H1 (cell line): ENCODE results near the gene KLHL29. TPM values are rescaled to one million over a fixed set of nuclear protein-coding genes. Genes with fewer than 3 reads are reported as not detected.

Experiments used
- CTCF ChIA-PET: fragments of 300-600 bp; sonication (Branson Sonifier 250); formaldehyde crosslinking; loops from one replicate; lab custom pipeline; 2021; ENCODE audit not compliant: partially characterized antibody; lab: Charles Lee
- POLR2A ChIA-PET: fragments of 300-600 bp; sonication (Branson Sonifier 250); formaldehyde crosslinking; loops from one replicate; lab custom pipeline; 2021; ENCODE audit warnings: inconsistent platforms; ENCODE audit not compliant: partially characterized antibody; lab: Charles Lee
- DNase-seq, 2 experiments: peaks; one replicate each; pipeline versions ENCODE4 v3.0.0 to v3.0.0-alpha.2; 2010 to 2022; ENCODE audit warnings: low spot score in 2 of 2, low read depth in 1 of 2, mixed read lengths in 1 of 2
- FAIRE-seq: peaks from 2 replicates; lab custom pipeline; 2011; peaks lifted over from hg19 to GRCh38; lab: Jason Lieb, UNC
- H2AFZ ChIP-seq: 2 replicates; pipeline ENCODE4 v1.8.1; 2012; ENCODE audit warnings: low read length, inconsistent platforms
- H2AK5ac ChIP-seq: 2 replicates; pipeline ENCODE4 v1.6.1; 2013; ENCODE audit warnings: low read depth, low read length
- H2BK120ac ChIP-seq: replicated peaks from 2 replicates; pipeline ENCODE3; 2013; ENCODE audit warnings: low read depth, low read length, inconsistent platforms
- H2BK12ac ChIP-seq: 2 replicates; pipeline ENCODE4 v1.6.1; 2013; ENCODE audit warnings: low read depth, low read length
- H2BK15ac ChIP-seq: 2 replicates; pipeline ENCODE4 v1.6.1; 2013; ENCODE audit warnings: low read length
- H2BK20ac ChIP-seq: 2 replicates; pipeline ENCODE4 v1.6.1; 2013; ENCODE audit warnings: low read length
- H2BK5ac ChIP-seq: 2 replicates; pipeline ENCODE4 v1.6.1; 2013; ENCODE audit warnings: low read depth, low read length
- H3K14ac ChIP-seq: 2 replicates; pipeline ENCODE4 v1.6.1; 2013; ENCODE audit warnings: inconsistent platforms; ENCODE audit not compliant: insufficient read length
- H3K18ac ChIP-seq: 2 replicates; pipeline ENCODE4 v1.6.1; 2013; ENCODE audit warnings: low read length; ENCODE audit errors: extremely low read depth
- H3K23ac ChIP-seq: 2 replicates; pipeline ENCODE4 v1.6.1; 2013; ENCODE audit warnings: inconsistent platforms; ENCODE audit not compliant: insufficient read length
- H3K23me2 ChIP-seq: 2 replicates; pipeline ENCODE4 v1.6.1; 2013; ENCODE audit warnings: low read depth, low read length
- H3K27ac ChIP-seq: 2 replicates; pipeline ENCODE4 v1.6.1; 2011; ENCODE audit warnings: low read depth, low read length, inconsistent platforms
- H3K27me3 ChIP-seq, 4 experiments: replicated peaks in 1 of 4; 1 replicate in 1 of 4; 2 replicates in 3 of 4; pipeline versions ENCODE4 v1.6.1 to v1.8.1; 2011 to 2013; ENCODE audit warnings: low read length in 3 of 4, mild to moderate bottlenecking in 3 of 4, inconsistent platforms in 2 of 4, mixed read lengths in 2 of 4, moderate library complexity in 1 of 4; ENCODE audit not compliant: control insufficient read depth in 3 of 4, insufficient read depth in 3 of 4; ENCODE audit errors: extremely low read depth in 1 of 4
- H3K36me3 ChIP-seq, 4 experiments: 2 replicates each; pipeline versions ENCODE4 v1.6.1 to v1.8.1; 2011 to 2013; ENCODE audit warnings: mild to moderate bottlenecking in 4 of 4, low read length in 3 of 4, moderate library complexity in 2 of 4, control low read depth in 1 of 4, inconsistent platforms in 1 of 4; ENCODE audit not compliant: insufficient read depth in 4 of 4, control insufficient read depth in 2 of 4
- H3K4ac ChIP-seq: replicated peaks from 2 replicates; pipeline ENCODE3; 2013; ENCODE audit warnings: low read length, low read depth, mixed read lengths, inconsistent platforms; ENCODE audit not compliant: insufficient read length
- H3K4me1 ChIP-seq, 4 experiments: replicated peaks in 1 of 4; 1 replicate in 1 of 4; 2 replicates in 3 of 4; pipeline versions ENCODE4 v1.6.1 to v1.8.1; 2011 to 2013; ENCODE audit warnings: low read length in 3 of 4, inconsistent platforms in 2 of 4, mixed read lengths in 1 of 4; ENCODE audit not compliant: insufficient read depth in 4 of 4, control insufficient read depth in 3 of 4
- H3K4me2 ChIP-seq, 2 experiments: 2 replicates each; pipeline versions ENCODE4 v1.6.1 to v1.8.1; 2011 to 2013; ENCODE audit warnings: low read depth in 2 of 2, low read length in 2 of 2, control low read depth in 1 of 2, inconsistent platforms in 1 of 2, mild to moderate bottlenecking in 1 of 2; ENCODE audit not compliant: insufficient read depth in 1 of 2
- H3K4me3 ChIP-seq, 4 experiments: fragments of 200-600, 300-600 bp in 1 of 4; sonication (generic), shearing (Covaris generic), sonication (Bioruptor Twin) in 1 of 4; 2 replicates each; pipeline versions ENCODE4 v1.5.1 to v1.8.1; 2011 to 2016; ENCODE audit warnings: low read length in 4 of 4, low read depth in 3 of 4, control low read depth in 2 of 4, inconsistent platforms in 2 of 4, mild to moderate bottlenecking in 2 of 4, mixed read lengths in 1 of 4, moderate library complexity in 1 of 4; ENCODE audit not compliant: insufficient read depth in 2 of 4; ENCODE audit errors: extremely low read depth in 1 of 4
- H3K56ac ChIP-seq: replicated peaks from 2 replicates; pipeline ENCODE3; 2013; ENCODE audit warnings: low read depth, mild to moderate bottlenecking, mixed read lengths, low read length, inconsistent platforms; ENCODE audit not compliant: insufficient read length
- H3K79me1 ChIP-seq: 2 replicates; pipeline ENCODE4 v1.6.1; 2013; ENCODE audit warnings: low read depth, low read length, control low read depth
- H3K79me2 ChIP-seq, 2 experiments: 2 replicates each; pipeline versions ENCODE4 v1.6.1 to v1.8.1; 2012 to 2013; ENCODE audit warnings: low read length in 2 of 2, mild to moderate bottlenecking in 2 of 2, inconsistent platforms in 1 of 2; ENCODE audit not compliant: insufficient read depth in 2 of 2, control insufficient read depth in 1 of 2
- H3K9ac ChIP-seq, 4 experiments: replicated peaks in 1 of 4; 1 replicate in 1 of 4; 2 replicates in 3 of 4; pipeline versions ENCODE4 v1.6.1 to v1.8.1; 2011 to 2013; ENCODE audit warnings: low read depth in 3 of 4, low read length in 3 of 4, control low read depth in 2 of 4, mild to moderate bottlenecking in 2 of 4, moderate library complexity in 2 of 4, inconsistent platforms in 1 of 4; ENCODE audit errors: extremely low read depth in 1 of 4
- H3K9me3 ChIP-seq, 2 experiments: 2 replicates each; pipeline versions ENCODE4 v1.6.1 to v1.8.1; 2012 to 2013; ENCODE audit warnings: mild to moderate bottlenecking in 2 of 2, moderate library complexity in 2 of 2, control low read depth in 1 of 2, inconsistent platforms in 1 of 2, low read depth in 1 of 2, low read length in 1 of 2, mixed read lengths in 1 of 2; ENCODE audit not compliant: insufficient read depth in 2 of 2
- H4K20me1 ChIP-seq, 2 experiments: replicated peaks in 1 of 2; 2 replicates each; pipeline versions ENCODE3 to v1.8.1; 2011 to 2013; ENCODE audit warnings: inconsistent platforms in 2 of 2, low read length in 2 of 2, mild to moderate bottlenecking in 1 of 2; ENCODE audit not compliant: insufficient read depth in 2 of 2, control insufficient read depth in 1 of 2
- H4K5ac ChIP-seq: 2 replicates; pipeline ENCODE4 v1.6.1; 2013; ENCODE audit warnings: low read length, low read depth, mixed read lengths, inconsistent platforms; ENCODE audit not compliant: insufficient read length
- H4K8ac ChIP-seq: 2 replicates; pipeline ENCODE4 v1.8.0; 2013; ENCODE audit warnings: mild to moderate bottlenecking, moderate library complexity, low read length, inconsistent platforms; ENCODE audit not compliant: insufficient read depth; ENCODE audit errors: extremely low read depth
- H4K91ac ChIP-seq: replicated peaks from 2 replicates; pipeline ENCODE3; 2013; ENCODE audit warnings: low read length, mixed read lengths, inconsistent platforms; ENCODE audit not compliant: insufficient read length
- BACH1 ChIP-seq: IDR thresholded peaks from 2 replicates; pipeline ENCODE4 v1.6.1; 2012; ENCODE audit warnings: low read length, improper control_type of control experiment
- FOSL1 ChIP-seq: IDR thresholded peaks from 2 replicates; pipeline ENCODE4 v1.6.1; 2011; ENCODE audit warnings: mild to moderate bottlenecking, low read depth, low read length, moderate library complexity; ENCODE audit not compliant: insufficient read depth
- TAF7 ChIP-seq: optimal IDR thresholded peaks from 2 replicates; pipeline ENCODE3; 2011; ENCODE audit warnings: low read depth, mild to moderate bottlenecking, inconsistent platforms, low read length, moderate library complexity, borderline replicate concordance
- WGBS, 2 experiments: shearing (Covaris generic) in 1 of 2; methylation state at CpG; one replicate each; pipeline versions ENCODE4 v1.1.6 to v1.1.7; 2013 to 2015; ENCODE audit warnings: low lambda C conversion rate in 2 of 2, mixed read lengths in 2 of 2, inconsistent platforms in 1 of 2, low coverage in 1 of 2, missing lambda C conversion rate in 1 of 2; ENCODE audit not compliant: insufficient replicate concordance in 2 of 2, insufficient coverage in 1 of 2, insufficient read length in 1 of 2; ENCODE audit errors: extremely low coverage in 1 of 2, missing lambda C conversion rate in 1 of 2; 5-methylcytosine and 5-hydroxymethylcytosine counted together
- polyA plus RNA-seq, 7 experiments: library from polyadenylated mRNA; depleted of rRNA in 3 of 7; stranded (reverse) in 5 of 7; unstranded in 2 of 7; fragments of >200 nt in 5 of 7; fragments of 200-250 nt in 2 of 7; gene quantifications; 1 replicate in 5 of 7; 2 replicates in 1 of 7; 4 replicates in 1 of 7; pipeline versions ENCODE4 v1.2.1 to v1.2.3, GENCODE V29; 2011 to 2013; ENCODE audit warnings: missing spikeins in 2 of 7, mixed read lengths in 2 of 7
- total RNA-seq: library from RNA; stranded (reverse); fragmentation: NEBNext Ultra II Directional; extraction: Animal tissue kit (Norgen Biotek cat#: 25700); gene quantifications from 2 replicates; pipeline ENCODE4 v1.2.1, GENCODE V29; 2021

Gene KLHL29
- total and polyA plus RNA-seq, 2 of the 8 experiments (the other 6 are each of a cell fraction or from before 2014, with no cell fraction given): 1.1 to 4.7 TPM

DNA sequence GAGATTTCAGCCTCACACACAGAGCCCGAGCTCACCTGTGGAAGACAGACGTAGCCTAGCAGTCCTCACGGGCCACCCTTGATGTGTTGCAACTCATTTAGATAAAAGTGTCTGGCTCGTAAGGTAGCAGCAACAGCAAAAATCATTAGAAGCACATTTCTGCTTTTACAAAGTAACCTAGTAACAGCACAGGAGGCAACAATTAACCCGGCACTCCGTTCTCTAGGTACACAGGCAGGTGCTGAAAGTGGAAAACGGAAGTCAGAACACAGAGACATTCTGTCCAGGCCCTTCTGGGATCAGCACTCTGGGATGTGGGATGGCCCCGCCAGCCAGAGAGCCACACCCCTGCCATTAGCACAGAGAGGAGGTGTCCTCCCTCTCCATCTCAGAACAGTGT, 99.3 kb downstream of the KLHL29 start:
- DNase-seq: no peak
- Histone ChIP-seq H2BK12ac (no peak overlapping the region), H3K79me1 (no peaks in the 10 kb centered on the region), H3K27ac (no peak overlapping the region), H4K91ac (no peak overlapping the region), H3K23ac (no peak overlapping the region), H3K36me3 (no peaks in the 10 kb centered on the region; a peak in 1 of 8 replicates), H3K23me2 (no peaks in the 10 kb centered on the region), H3K27me3 (0 out of 7 replicates have a peak, but pooled peaks cover 0 to under 1% (median 0%) of the 10 kb centered on the region in 4 experiments), H2AK5ac (no peak overlapping the region; the same call in 1 of the 2 replicates), H2BK15ac (no peak overlapping the region), H3K4me1 (peaks cover 1 to 8% (median 3%) of the 10 kb centered on the region in 4 experiments; a peak in 5 of 7 replicates), H3K4me3 (no peak overlapping the region), H3K9ac (no peak overlapping the region), H3K9me3 (no peaks in the 10 kb centered on the region), H3K56ac (no peak overlapping the region), H2BK20ac (no peak overlapping the region), H3K18ac (no peak overlapping the region), H2BK5ac (no peak overlapping the region), H2AFZ (no peak overlapping the region), H4K8ac (no peak overlapping the region), H3K79me2 (no peaks in the 10 kb centered on the region), H3K4ac (no peak overlapping the region), H3K4me2 (no peak overlapping the region), H4K5ac (no peak overlapping the region), H3K14ac (no peak overlapping the region), H2BK120ac (no peak overlapping the region), H4K20me1 (no peaks in the 10 kb centered on the region)
- WGBS, 2 experiments: 90% methylated on average over 8 of the region's 8 CpGs; no CpG with 5 or more reads in 1 of the 2 experiments
- no peak for FAIRE-seq
- ChIA-PET CTCF (no interaction called here), POLR2A (interaction anchor here (1.4 kb wide), 1 partner anchor 14 kb away, joined by 4 read pairs; no protein-coding TSS in a partner anchor)
- TF ChIP-seq BACH1 (no peak), TAF7 (no peak), FOSL1 (no peak)
